ENCODE data around the gene ZFHX3. TPM values are rescaled to one million over a fixed set of nuclear protein-coding genes. Genes with fewer than 3 reads are reported as not detected.

Gene ZFHX3
- total and polyA plus RNA-seq, 2 of the 8 experiments (the other 6 are each of a cell fraction or from before 2014, with no cell fraction given) = 0.08 to 0.99 TPM

GRCh38 chr16:72844225-72844920, 203.6 kb downstream of the ZFHX3 start:
- no peak overlapping the region for H2AFZ ChIP-seq (ENCODE audit: low read length)
- H3K14ac ChIP-seq (ENCODE audit: insufficient read length) = no peak overlapping the region
- H3K27me3 ChIP-seq (replicated peaks in 1 of 4; ENCODE audit: control insufficient read depth in 3 of 4, extremely low read depth in 1 of 4, insufficient read depth in 3 of 4, low read length in 3 of 4) = no peaks in the 10 kb centered on the region
- peaks cover 0 to 9% (median 3%) of the 10 kb centered on the region in 4 experiments; a peak in 3 of 7 replicates for H3K4me1 ChIP-seq (replicated peaks in 1 of 4; ENCODE audit: control insufficient read depth in 3 of 4, insufficient read depth in 4 of 4, low read length in 3 of 4)
- no peak overlapping the region for H2BK20ac ChIP-seq (ENCODE audit: low read length)
- H2BK120ac ChIP-seq (replicated peaks; ENCODE audit: low read depth, low read length) = no peak overlapping the region
- H3K79me2 ChIP-seq (ENCODE audit: control insufficient read depth in 1 of 2, insufficient read depth in 2 of 2, low read length in 2 of 2) = no peaks in the 10 kb centered on the region
- no peak overlapping the region for H3K9ac ChIP-seq (replicated peaks in 1 of 4; ENCODE audit: extremely low read depth in 1 of 4, low read depth in 3 of 4, low read length in 3 of 4)
- H2AK5ac ChIP-seq (ENCODE audit: low read depth, low read length) = no peak overlapping the region
- H3K23ac ChIP-seq (ENCODE audit: insufficient read length) = no peak overlapping the region
- no peak overlapping the region for H2BK12ac ChIP-seq (ENCODE audit: low read depth, low read length)
- DNase-seq (ENCODE audit: low read depth in 1 of 2, low spot score in 2 of 2) (no peak), FAIRE-seq (no peak)
- H3K18ac ChIP-seq (ENCODE audit: extremely low read depth, low read length) = no peak overlapping the region
- ChIA-PET POLR2A (ENCODE audit: partially characterized antibody) (no interaction called here), CTCF (ENCODE audit: partially characterized antibody) (interaction anchor here (0.7 to 25.5 kb wide), 8 partner anchors 3 to 649 kb away, joined by 3 to 376 read pairs (median 4); no protein-coding TSS in a partner anchor)
- H4K8ac ChIP-seq (ENCODE audit: extremely low read depth, insufficient read depth, low read length) = no peak overlapping the region
- no peaks in the 10 kb centered on the region for H3K9me3 ChIP-seq (ENCODE audit: insufficient read depth in 2 of 2, low read depth in 1 of 2, low read length in 1 of 2)
- no peak overlapping the region for H4K5ac ChIP-seq (ENCODE audit: insufficient read length, low read depth, low read length)
- no peak overlapping the region for H2BK5ac ChIP-seq (ENCODE audit: low read depth, low read length)
- peaks cover 0 to 3% of the 10 kb centered on the region in 2 experiments for H4K20me1 ChIP-seq (replicated peaks in 1 of 2; ENCODE audit: control insufficient read depth in 1 of 2, insufficient read depth in 2 of 2, low read length in 2 of 2)
- H4K91ac ChIP-seq (replicated peaks; ENCODE audit: insufficient read length, low read length) = no peak overlapping the region
- no peak overlapping the region for H3K4me3 ChIP-seq (ENCODE audit: extremely low read depth in 1 of 4, insufficient read depth in 2 of 4, low read depth in 3 of 4, low read length in 4 of 4)
- H2BK15ac ChIP-seq (ENCODE audit: low read length) = no peak overlapping the region
- H3K36me3 ChIP-seq (ENCODE audit: control insufficient read depth in 2 of 4, insufficient read depth in 4 of 4, low read length in 3 of 4) = no peaks in the 10 kb centered on the region
- no peak overlapping the region for H3K56ac ChIP-seq (replicated peaks; ENCODE audit: insufficient read length, low read depth, low read length)
- WGBS, 2 experiments (ENCODE audit: extremely low coverage in 1 of 2, insufficient coverage in 1 of 2, insufficient read length in 1 of 2, insufficient replicate concordance in 2 of 2, low coverage in 1 of 2, low lambda C conversion rate in 2 of 2, missing lambda C conversion rate in 1 of 2) = 89% methylated on average over 8 of the region's 11 CpGs; no CpG with 5 or more reads in 1 of the 2 experiments
- no peak overlapping the region for H3K4ac ChIP-seq (replicated peaks; ENCODE audit: insufficient read length, low read depth, low read length)
- H3K27ac ChIP-seq (ENCODE audit: low read depth, low read length) = no peak overlapping the region
- H3K4me2 ChIP-seq (ENCODE audit: insufficient read depth in 1 of 2, low read depth in 2 of 2, low read length in 2 of 2) = no peak overlapping the region
- H3K79me1 ChIP-seq (ENCODE audit: low read depth, low read length) = no peaks in the 10 kb centered on the region
- no peaks in the 10 kb centered on the region for H3K23me2 ChIP-seq (ENCODE audit: low read depth, low read length)
- TF ChIP-seq MAX (IDR thresholded peaks at IDR 0.05) (no peak), SP2 (IDR thresholded peaks at IDR 0.05; ENCODE audit: low read length) (no peak), SUZ12 (IDR thresholded peaks at IDR 0.05; ENCODE audit: low read length) (no peak), CBX5 (IDR thresholded peaks at IDR 0.05; ENCODE audit: low read depth, low read length) (no peak), YY1 (IDR thresholded peaks at IDR 0.05; ENCODE audit: low read depth, low read length) (no peak), RXRA (IDR thresholded peaks at IDR 0.05; ENCODE audit: insufficient read depth, low read depth, low read length) (no peak), RAD21 (IDR thresholded peaks at IDR 0.05 in 1 of 2, conservative IDR thresholded peaks at IDR 0.05 in 1 of 2; ENCODE audit: low read depth in 2 of 2, low read length in 2 of 2) (no peak), ATF2 (IDR thresholded peaks at IDR 0.05; ENCODE audit: low read length) (no peak)
